Type B pancreatic cell (in vitro differentiated cells): ENCODE measurements around the gene NEDD9. TPM values are rescaled to one million over a fixed set of nuclear protein-coding genes. Genes with fewer than 3 reads are reported as not detected.

Experiments
- DNase-seq: peaks from one replicate; pipeline ENCODE4 v3.0.0; 2021; ENCODE audit warnings: mixed read lengths; ENCODE audit not compliant: unreplicated experiment; ENCODE audit errors: extremely low spot score
- H3K27ac Mint-ChIP-seq: 2 replicates; pipeline ENCODE4 v1.8.0; 2021; ENCODE audit warnings: mild to moderate bottlenecking, mixed read lengths
- H3K27me3 Mint-ChIP-seq: 2 replicates; pipeline ENCODE4 v1.8.0; 2021; ENCODE audit warnings: mixed read lengths
- H3K36me3 Mint-ChIP-seq: 2 replicates; pipeline ENCODE4 v1.8.0; 2021; ENCODE audit warnings: mixed read lengths
- H3K4me1 Mint-ChIP-seq: one replicate; pipeline ENCODE4 v1.8.0; 2021; ENCODE audit warnings: mixed read lengths; ENCODE audit not compliant: unreplicated experiment
- H3K4me3 Mint-ChIP-seq: 2 replicates; pipeline ENCODE4 v1.8.0; 2021; ENCODE audit warnings: mild to moderate bottlenecking, mixed read lengths
- H3K9me3 Mint-ChIP-seq: 2 replicates; pipeline ENCODE4 v1.8.0; 2021; ENCODE audit warnings: mixed read lengths
- CTCF ChIP-seq: fragments of 200-600 bp; sonication (generic); conservative IDR thresholded peaks from 2 replicates; pipeline ENCODE4 v1.5.0; 2021; ENCODE audit warnings: antibody characterized with exemption, mild to moderate bottlenecking
- total RNA-seq: library from RNA; stranded (reverse); gene quantifications from 2 replicates; pipeline ENCODE4 v1.2.1, GENCODE V29; 2021; ENCODE audit warnings: low replicate concordance

NEDD9 gene
- total RNA-seq, 1 donor from 2014 or later, result 21.3 TPM

DNA sequence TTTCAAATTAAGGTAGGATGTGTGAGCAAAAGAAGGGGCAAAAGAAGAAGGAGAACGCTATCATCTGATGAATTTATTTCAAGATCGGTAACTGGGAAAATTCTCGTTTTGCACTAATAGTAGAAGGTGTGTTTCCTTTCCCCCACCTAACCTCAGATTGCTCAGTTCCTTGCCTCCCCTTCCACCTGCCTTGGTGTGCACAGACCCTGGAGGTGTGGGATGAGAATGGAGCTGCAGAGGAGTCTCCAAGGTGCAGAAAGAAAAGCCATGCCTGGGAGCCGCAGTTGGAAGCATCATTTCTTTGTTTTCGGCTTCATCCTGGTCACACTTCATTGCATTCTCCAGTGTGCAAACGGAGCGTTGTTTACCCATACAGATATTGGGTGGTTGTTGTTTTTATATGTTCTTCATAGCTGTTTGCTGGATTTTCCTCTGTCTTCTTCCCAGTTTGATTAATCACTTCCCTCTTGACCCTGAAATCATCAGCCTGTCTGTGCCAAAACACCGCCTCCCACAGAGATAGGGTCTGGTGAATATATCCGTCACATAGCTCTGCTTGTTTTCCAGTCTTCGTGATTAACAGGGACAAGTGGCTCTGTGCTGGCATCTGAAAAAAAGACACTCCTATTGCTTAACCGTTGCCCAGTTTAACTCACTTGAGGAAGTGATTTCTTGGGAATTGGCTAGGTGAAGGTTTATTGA lies 40.2 kb upstream of the NEDD9 start:
- Mint-ChIP-seq H3K4me1 (peaks cover 34% of the 10 kb centered on the region), H3K9me3 (no peaks in the 10 kb centered on the region), H3K36me3 (peaks cover 3% of the 10 kb centered on the region), H3K4me3 (no peak overlapping the region), H3K27me3 (peaks cover 18% of the 10 kb centered on the region), H3K27ac (no peak overlapping the region)
- no peak for DNase-seq
- TF ChIP-seq CTCF, result no peak

DNA sequence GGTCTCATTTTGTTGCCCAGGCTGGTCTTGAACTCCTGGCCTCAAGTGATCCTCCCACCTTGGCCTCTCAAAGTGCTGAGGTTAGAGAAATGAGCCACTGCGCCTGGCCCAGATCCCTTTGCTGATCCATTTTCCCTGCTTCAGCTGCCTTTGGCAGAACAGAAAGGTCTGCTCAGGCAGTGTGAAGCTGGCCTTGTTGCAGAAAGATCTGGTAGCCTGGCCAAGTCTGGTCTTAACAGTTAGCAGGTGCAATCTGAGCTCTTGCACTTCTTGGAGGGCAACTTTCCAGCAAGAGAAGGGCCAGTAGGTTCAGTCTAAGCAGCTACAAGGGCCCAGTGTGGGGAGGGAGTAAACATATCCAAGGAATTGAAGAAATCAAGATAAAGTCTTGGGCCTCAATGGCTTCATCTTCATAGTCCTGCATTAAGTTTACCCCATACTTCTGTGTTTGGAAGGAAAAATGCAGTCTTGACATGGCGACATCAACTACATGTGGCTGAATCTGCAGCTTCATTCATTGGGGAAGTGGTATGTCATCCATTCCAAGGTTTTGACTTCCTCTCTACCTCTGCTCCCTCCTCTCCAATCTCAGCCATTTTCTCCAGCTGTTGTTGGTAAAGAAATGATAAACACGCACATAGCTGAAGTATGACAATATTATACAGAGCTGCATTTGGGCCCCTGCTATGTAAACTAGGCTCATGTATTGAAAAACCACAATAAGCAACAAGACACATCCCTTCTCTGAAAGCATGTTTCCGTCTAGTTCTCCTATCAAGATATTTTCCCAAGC lies 39.0 kb upstream of the NEDD9 start:
- Mint-ChIP-seq H3K27me3 (peaks cover 18% of the 10 kb centered on the region), H3K4me1 (peaks cover 21% of the 10 kb centered on the region), H3K36me3 (peaks cover 3% of the 10 kb centered on the region), H3K27ac (no peak overlapping the region), H3K9me3 (no peaks in the 10 kb centered on the region), H3K4me3 (no peak overlapping the region)
- no peak for DNase-seq
- no peak for TF ChIP-seq CTCF

GRCh38 chr6:11270030-11271027 lies 37.9 kb upstream of the NEDD9 start:
- Mint-ChIP-seq H3K36me3 (peaks cover 3% of the 10 kb centered on the region), H3K9me3 (no peaks in the 10 kb centered on the region), H3K27me3 (peaks cover 18% of the 10 kb centered on the region), H3K27ac (no peak overlapping the region), H3K4me1 (peaks cover 18% of the 10 kb centered on the region), H3K4me3 (no peak overlapping the region)
- no peak for TF ChIP-seq CTCF
- DNase-seq, result no peak

GRCh38 chr6:11268978-11269377 lies 36.5 kb upstream of the NEDD9 start:
- peaks cover 14% of the 10 kb centered on the region for H3K27me3 Mint-ChIP-seq
- no peaks in the 10 kb centered on the region for H3K9me3 Mint-ChIP-seq
- TF ChIP-seq CTCF, result no peak
- no peaks in the 10 kb centered on the region for H3K36me3 Mint-ChIP-seq
- DNase-seq, result no peak
- no peak overlapping the region for H3K27ac Mint-ChIP-seq
- peaks cover 18% of the 10 kb centered on the region for H3K4me1 Mint-ChIP-seq
- no peak overlapping the region for H3K4me3 Mint-ChIP-seq

- Mint-ChIP-seq H3K36me3 (no peaks in the 10 kb centered on the region), H3K4me3 (no peak overlapping the region), H3K27me3 (peaks cover 6% of the 10 kb centered on the region), H3K9me3 (peaks cover 4% of the 10 kb centered on the region), H3K27ac (no peak overlapping the region), H3K4me1 (peaks cover 19% of the 10 kb centered on the region)
- TF ChIP-seq CTCF, result no peak
- DNase-seq, result no peak
Measured at GRCh38 chr6:11266926-11267325, 34.5 kb upstream of the NEDD9 start.
